Measurements from ENCODE around the gene LRPAP1. TPM values are rescaled to one million over a fixed set of nuclear protein-coding genes. Genes with fewer than 3 reads are reported as not detected.

Gene LRPAP1
- total and polyA plus RNA-seq, 2 experiments from 2014 or later: 231 to 296 TPM

DNA sequence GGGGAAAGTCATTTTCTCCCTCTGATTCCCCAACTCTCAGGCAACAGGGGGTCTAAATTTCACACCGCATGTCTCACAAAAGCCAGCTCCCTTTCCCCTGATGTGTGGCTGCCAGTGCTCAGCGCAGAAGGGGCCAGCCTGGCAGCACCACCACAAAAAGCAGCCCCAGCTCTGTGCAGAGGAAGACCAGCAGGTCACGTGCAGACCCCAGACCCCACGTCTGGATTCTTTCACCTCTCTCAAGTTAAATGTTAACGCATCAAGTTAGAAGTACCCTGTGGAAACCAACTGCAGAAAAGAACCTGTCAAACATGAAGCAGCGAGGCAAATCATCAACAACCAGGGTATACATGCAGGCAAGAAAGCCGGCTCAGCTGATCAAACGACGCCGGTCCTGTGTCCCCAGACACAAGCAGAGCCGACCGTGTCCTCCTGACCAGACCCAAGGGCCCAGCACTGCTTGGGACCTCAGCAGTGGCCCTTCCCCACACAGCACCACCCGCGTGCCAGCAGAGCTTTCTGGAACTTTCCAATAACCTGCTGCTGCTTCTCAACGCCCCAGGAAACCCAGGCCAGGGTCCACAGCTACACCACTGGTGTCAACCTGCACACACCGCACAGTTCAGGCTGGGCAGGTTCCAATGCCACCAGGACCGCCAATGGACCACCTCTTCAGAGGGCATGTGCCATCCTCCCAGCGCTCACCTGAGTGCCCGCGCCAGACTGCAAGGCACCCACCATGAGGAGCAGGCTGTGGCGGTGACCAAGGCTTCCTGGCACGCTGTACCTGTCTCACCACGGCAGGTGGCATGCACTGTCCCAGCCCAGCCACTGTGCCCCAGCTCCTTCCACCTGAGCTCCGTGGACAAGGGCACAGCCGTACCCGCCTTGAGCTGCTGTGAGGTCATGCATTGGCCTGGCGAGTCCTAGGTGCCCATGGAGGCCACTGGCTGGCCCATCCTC lies 4.0 kb downstream of the LRPAP1 start:
- peaks cover 2% of the 10 kb centered on the region for H3K36me3 ChIP-seq
- H3K27me3 ChIP-seq: no peaks in the 10 kb centered on the region
- H3K4me1 ChIP-seq (ENCODE audit: low read depth): peaks cover 26% of the 10 kb centered on the region
- TF ChIP-seq, protein P1, sequence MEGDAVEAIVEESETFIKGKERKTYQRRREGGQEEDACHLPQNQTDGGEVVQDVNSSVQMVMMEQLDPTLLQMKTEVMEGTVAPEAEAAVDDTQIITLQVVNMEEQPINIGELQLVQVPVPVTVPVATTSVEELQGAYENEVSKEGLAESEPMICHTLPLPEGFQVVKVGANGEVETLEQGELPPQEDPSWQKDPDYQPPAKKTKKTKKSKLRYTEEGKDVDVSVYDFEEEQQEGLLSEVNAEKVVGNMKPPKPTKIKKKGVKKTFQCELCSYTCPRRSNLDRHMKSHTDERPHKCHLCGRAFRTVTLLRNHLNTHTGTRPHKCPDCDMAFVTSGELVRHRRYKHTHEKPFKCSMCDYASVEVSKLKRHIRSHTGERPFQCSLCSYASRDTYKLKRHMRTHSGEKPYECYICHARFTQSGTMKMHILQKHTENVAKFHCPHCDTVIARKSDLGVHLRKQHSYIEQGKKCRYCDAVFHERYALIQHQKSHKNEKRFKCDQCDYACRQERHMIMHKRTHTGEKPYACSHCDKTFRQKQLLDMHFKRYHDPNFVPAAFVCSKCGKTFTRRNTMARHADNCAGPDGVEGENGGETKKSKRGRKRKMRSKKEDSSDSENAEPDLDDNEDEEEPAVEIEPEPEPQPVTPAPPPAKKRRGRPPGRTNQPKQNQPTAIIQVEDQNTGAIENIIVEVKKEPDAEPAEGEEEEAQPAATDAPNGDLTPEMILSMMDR (IDR thresholded peaks at IDR 0.05; ENCODE audit: low read depth, low read length): no peak
- peak in 1 of 2 donors; percentile 74 for DNase-seq (ENCODE audit: low read depth in 1 of 2, low spot score in 1 of 2)
- H3K4me3 ChIP-seq: no peak overlapping the region
- no peaks in the 10 kb centered on the region for H3K9me3 ChIP-seq (ENCODE audit: low read depth)
- peak overlapping the region; percentile 57 for H3K27ac ChIP-seq

DNA sequence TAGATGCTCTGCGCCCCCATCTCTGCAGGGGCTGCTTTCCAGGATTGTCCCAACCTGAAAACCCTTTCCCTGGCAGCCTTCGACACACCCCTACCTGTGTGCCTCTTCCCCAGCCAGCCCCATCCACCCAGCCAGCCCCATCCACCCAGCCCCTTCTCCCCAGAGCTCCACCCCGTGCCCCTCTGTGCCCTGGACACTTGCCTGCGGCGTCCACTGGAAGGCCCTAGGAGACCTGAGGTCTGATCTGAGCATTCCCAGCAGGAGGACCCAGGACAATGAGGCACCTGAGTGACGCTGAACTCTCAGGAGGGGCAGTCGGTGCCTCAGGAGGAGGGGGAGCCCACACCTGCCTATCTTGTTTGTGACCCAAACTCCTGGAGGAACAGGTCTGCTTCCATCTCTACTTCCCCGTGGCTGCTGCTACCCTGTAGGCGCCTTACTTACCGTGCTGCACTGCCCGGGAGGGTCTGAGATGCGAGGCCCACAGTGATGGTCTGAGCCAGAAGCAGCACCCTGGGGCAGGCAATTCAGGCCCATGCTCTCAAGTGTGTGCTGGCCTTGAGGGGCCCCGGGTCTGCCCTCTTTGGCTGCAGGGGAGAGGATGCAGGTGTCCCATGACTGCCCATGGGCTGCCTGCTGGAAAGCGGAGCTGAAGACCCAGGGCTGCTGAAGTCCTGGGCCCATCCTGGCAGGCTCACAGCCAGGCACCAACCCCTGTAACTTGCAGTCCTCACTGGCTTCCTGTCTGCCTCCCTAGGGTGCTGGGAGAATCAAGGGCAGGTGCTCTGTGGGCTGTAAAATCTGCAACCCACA lies 4.9 kb downstream of the LRPAP1 start:
- TF ChIP-seq, protein P1 (IDR thresholded peaks at IDR 0.05; ENCODE audit: low read depth, low read length): no peak
- H3K27ac ChIP-seq: peak overlapping the region; percentile 57
- peaks cover 26% of the 10 kb centered on the region for H3K4me1 ChIP-seq (ENCODE audit: low read depth)
- peaks cover 4% of the 10 kb centered on the region for H3K36me3 ChIP-seq
- H3K4me3 ChIP-seq: no peak overlapping the region
- no peaks in the 10 kb centered on the region for H3K9me3 ChIP-seq (ENCODE audit: low read depth)
- no peak for DNase-seq (ENCODE audit: low read depth in 1 of 2, low spot score in 1 of 2)
- no peaks in the 10 kb centered on the region for H3K27me3 ChIP-seq

DNA sequence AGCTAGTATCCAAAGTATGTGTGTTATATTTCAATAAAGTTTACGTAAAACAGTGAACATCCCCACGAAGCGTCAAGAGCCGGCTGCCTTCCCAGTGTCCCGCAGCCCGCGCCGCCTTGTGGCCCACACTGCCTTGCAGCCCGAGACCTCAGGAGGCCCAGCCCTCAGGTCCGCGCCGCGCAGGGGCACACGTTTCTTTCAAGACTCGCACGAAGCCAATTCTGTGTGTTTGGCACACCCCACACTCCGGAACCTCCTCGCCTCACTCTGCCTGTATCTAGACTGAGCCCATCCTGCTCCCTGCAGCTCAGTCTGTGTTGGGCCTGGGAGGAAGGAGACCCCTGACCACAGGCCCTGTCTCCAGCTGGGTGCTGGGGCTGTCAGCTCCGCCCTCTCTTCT lies 5.8 kb downstream of the LRPAP1 start:
- TF ChIP-seq, protein P1 (IDR thresholded peaks at IDR 0.05; ENCODE audit: low read depth, low read length): no peak
- peaks cover 4% of the 10 kb centered on the region for H3K36me3 ChIP-seq
- no peak for DNase-seq (ENCODE audit: low read depth in 1 of 2, low spot score in 1 of 2)
- no peak overlapping the region for H3K4me3 ChIP-seq
- no peak overlapping the region for H3K27ac ChIP-seq
- no peaks in the 10 kb centered on the region for H3K9me3 ChIP-seq (ENCODE audit: low read depth)
- no peaks in the 10 kb centered on the region for H3K27me3 ChIP-seq
- H3K4me1 ChIP-seq (ENCODE audit: low read depth): peaks cover 26% of the 10 kb centered on the region

DNA sequence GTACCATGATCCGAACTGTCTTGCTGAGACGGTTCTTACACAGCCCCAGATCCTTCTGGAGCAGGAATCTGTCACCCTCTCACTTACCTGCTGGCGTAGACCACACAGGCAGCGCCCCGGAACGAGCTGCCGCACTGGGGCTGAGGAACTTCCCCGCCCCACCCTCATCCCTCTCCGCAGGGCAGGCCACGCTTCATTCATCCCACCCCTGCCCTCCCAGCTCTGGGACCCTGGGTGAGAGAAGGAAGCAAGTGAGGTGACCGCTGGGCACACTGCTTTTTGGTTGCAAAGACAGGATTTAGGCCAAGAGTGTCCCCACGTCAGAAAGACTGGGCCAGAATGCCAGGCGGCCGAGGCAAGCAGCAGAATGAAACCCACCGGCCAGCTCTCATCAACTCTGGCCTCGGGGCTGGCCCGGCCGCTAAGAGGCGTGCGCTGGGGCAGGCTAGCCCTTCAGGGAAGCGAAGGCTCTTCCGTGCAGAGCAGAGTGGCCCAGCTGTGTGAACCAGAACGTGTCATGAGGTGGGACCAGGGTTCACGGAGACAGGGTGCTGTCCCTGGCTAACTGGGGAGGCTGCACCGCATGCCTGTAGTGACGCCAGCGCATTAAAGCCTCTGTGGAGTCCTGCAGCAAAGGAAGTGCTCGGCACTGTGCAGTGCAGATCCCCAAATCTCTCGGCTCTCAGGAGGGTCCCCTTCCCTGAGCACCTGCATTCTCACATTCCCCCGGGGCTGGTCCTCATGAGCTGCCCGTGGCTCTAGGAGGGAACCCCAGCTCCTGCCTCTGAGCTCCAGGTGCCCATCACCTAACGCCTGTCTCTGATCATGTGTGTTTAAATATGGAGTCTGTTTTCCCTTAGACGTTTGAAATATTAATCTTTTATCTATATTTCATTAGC lies 6.4 kb downstream of the LRPAP1 start:
- H3K4me1 ChIP-seq (ENCODE audit: low read depth): peaks cover 19% of the 10 kb centered on the region
- H3K9me3 ChIP-seq (ENCODE audit: low read depth): no peaks in the 10 kb centered on the region
- no peak overlapping the region for H3K27ac ChIP-seq
- H3K27me3 ChIP-seq: no peaks in the 10 kb centered on the region
- peaks cover 4% of the 10 kb centered on the region for H3K36me3 ChIP-seq
- no peak for DNase-seq (ENCODE audit: low read depth in 1 of 2, low spot score in 1 of 2)
- TF ChIP-seq, protein P1 (IDR thresholded peaks at IDR 0.05; ENCODE audit: low read depth, low read length): no peak
- no peak overlapping the region for H3K4me3 ChIP-seq

DNA sequence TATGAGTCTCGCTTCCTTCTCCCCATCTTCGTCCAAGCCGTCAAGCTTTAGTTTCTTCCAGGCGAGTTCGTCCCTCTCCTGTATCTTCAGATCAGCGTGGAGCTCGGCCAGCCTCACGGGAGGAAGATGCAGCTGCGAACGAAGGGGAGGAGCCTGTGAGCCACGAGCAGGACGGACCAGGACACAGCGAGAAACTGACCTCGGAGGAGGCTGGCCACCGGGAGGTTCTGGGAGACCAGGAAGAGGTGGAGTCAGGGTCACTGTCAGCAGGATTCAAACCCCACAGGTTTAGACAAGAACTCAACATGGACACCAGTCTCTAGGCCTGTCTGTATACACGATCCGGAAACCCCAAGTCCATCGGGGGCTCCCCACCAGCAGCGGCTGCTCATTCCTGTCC lies 7.3 kb downstream of the LRPAP1 start:
- peaks cover 11% of the 10 kb centered on the region for H3K36me3 ChIP-seq
- TF ChIP-seq, protein P1 (IDR thresholded peaks at IDR 0.05; ENCODE audit: low read depth, low read length): no peak
- no peaks in the 10 kb centered on the region for H3K27me3 ChIP-seq
- no peak overlapping the region for H3K4me3 ChIP-seq
- peaks cover 17% of the 10 kb centered on the region for H3K4me1 ChIP-seq (ENCODE audit: low read depth)
- no peak overlapping the region for H3K27ac ChIP-seq
- no peak for DNase-seq (ENCODE audit: low read depth in 1 of 2, low spot score in 1 of 2)
- H3K9me3 ChIP-seq (ENCODE audit: low read depth): no peaks in the 10 kb centered on the region
